Panc1 (cell line): ENCODE measurements around the gene SLC25A15. TPM values are rescaled to one million over a fixed set of nuclear protein-coding genes. Genes with fewer than 3 reads are reported as not detected.

ENCODE experiments used
- ATAC-seq: fragments of 200-7000 bp; cut with Tn5 transposase; 2 replicates; pipeline ENCODE4 v1.9.1; 2020; ENCODE audit warnings: mild to moderate bottlenecking, moderate library complexity
- BruUV-seq: library from RNA; stranded (reverse); fragments of 400-500 nt; replicated peaks from 2 replicates; lab custom pipeline; 2021; lab: Mats Ljungman, UMichigan
- CTCF ChIA-PET: fragments of 300-600 bp; sonication (Branson Sonifier 250); formaldehyde crosslinking; loops from one replicate; lab custom pipeline; 2022; ENCODE audit warnings: antibody characterized with exemption; lab: Charles Lee
- POLR2A ChIA-PET: fragments of 300-600 bp; sonication (Branson Sonifier 250); formaldehyde crosslinking; loops from one replicate; lab custom pipeline; 2022; ENCODE audit warnings: antibody characterized with exemption; lab: Charles Lee
- DNase-seq: peaks from one replicate; pipeline ENCODE4 v3.0.0-alpha.2; 2010; ENCODE audit warnings: low read depth, low spot score
- H3K27ac ChIP-seq: 2 replicates; pipeline ENCODE4 v1.5.1; 2011; ENCODE audit warnings: mild to moderate bottlenecking, low read length, inconsistent platforms
- H3K27me3 ChIP-seq: fragments of 200-500 bp; sonication (Bioruptor generic); 2 replicates; pipeline ENCODE4 v1.6.0; 2014; ENCODE audit warnings: low read length, inconsistent platforms; ENCODE audit not compliant: control insufficient read depth, insufficient read depth
- H3K36me3 ChIP-seq: fragments of 200-500 bp; sonication (Bioruptor generic); 2 replicates; pipeline ENCODE4 v1.5.1; 2014; ENCODE audit warnings: inconsistent platforms, mild to moderate bottlenecking, low read length, moderate library complexity; ENCODE audit not compliant: control insufficient read depth, insufficient read depth
- H3K4me1 ChIP-seq: 2 replicates; pipeline ENCODE4 v1.5.1; 2011; ENCODE audit warnings: inconsistent platforms, mild to moderate bottlenecking, low read length, moderate library complexity; ENCODE audit not compliant: control insufficient read depth, insufficient read depth
- H3K4me3 ChIP-seq, 2 experiments: 2 replicates each; pipeline ENCODE4 v1.5.1; 2011 to 2012; ENCODE audit warnings: low read depth in 2 of 2, low read length in 2 of 2, mild to moderate bottlenecking in 2 of 2, inconsistent platforms in 1 of 2, moderate library complexity in 1 of 2
- H3K9me3 ChIP-seq: fragments of 200-500 bp; sonication (Bioruptor generic); 2 replicates; pipeline ENCODE4 v1.5.1; 2014; ENCODE audit warnings: low read depth, mild to moderate bottlenecking, inconsistent platforms, low read length, moderate library complexity; ENCODE audit not compliant: control insufficient read depth, insufficient read depth
- POLR2AphosphoS5 ChIP-seq: IDR thresholded peaks from 2 replicates; pipeline ENCODE4 v1.6.1; 2012; ENCODE audit warnings: mild to moderate bottlenecking, low read depth, low read length, moderate library complexity
- REST ChIP-seq, 2 experiments: IDR thresholded peaks; 2 replicates each; pipeline ENCODE4 v1.6.1; 2011 to 2012; ENCODE audit warnings: low read depth in 2 of 2, control low read depth in 1 of 2, low read length in 1 of 2, mild to moderate bottlenecking in 1 of 2, moderate library complexity in 1 of 2; ENCODE audit not compliant: insufficient read depth in 1 of 2
- SIN3A ChIP-seq: IDR thresholded peaks from 2 replicates; pipeline ENCODE4 v1.6.1; 2012; ENCODE audit warnings: low read depth, mild to moderate bottlenecking, low read length, moderate library complexity, borderline replicate concordance; ENCODE audit not compliant: insufficient read depth
- TCF7L2 ChIP-seq: IDR thresholded peaks from 2 replicates; pipeline ENCODE4 v1.6.1; 2011; ENCODE audit warnings: mild to moderate bottlenecking, low read depth, low read length, inconsistent platforms
- in situ Hi-C: cut with HindIII; loops from 2 replicates; pipeline ENCODE4 v1.10.0; 2016; ENCODE audit warnings: low sequenced_read_pairs, low pct_unique_long_range_greater_than_20kb
- intact Hi-C: fragments of 100-400 bp; cut with micrococcal nuclease; formaldehyde crosslinking; loops from one replicate; pipeline ENCODE4 v1.10.0; 2022; ENCODE audit not compliant: unreplicated experiment
- total RNA-seq: library from RNA; stranded (reverse); gene quantifications from one replicate; pipeline ENCODE4 v1.2.1, GENCODE V29; 2021; ENCODE audit not compliant: unreplicated experiment
- TF ChIP-seq, protein P1 (sequence below): fragments of 450-650 bp; IDR thresholded peaks from 2 replicates; pipeline ENCODE4 v1.5.1; 2017; ENCODE audit warnings: mild to moderate bottlenecking

The SLC25A15 gene
- total RNA-seq, 1 experiment from 2014 or later = 16.4 TPM

DNA sequence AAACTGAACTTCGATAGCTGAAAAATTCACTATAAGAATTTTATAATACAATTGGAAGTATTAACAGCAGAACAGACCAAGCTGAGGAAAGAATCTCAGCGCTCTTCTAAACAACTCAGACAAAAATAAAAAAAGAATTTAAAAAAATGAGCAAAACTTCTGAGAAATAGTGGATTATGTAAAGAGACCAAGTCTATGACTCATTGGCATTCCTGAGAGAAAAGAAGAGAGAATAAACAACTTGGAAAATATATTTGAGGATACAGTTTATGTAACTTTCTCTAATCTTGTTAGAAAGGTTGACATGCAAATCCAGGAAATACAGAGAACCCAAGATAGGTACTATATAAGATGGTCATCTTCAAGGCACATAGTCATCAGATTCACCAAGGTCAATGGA is 25.4 kb downstream of the SLC25A15 start:
- no peaks in the 10 kb centered on the region for H3K36me3 ChIP-seq
- TF ChIP-seq, protein P1, sequence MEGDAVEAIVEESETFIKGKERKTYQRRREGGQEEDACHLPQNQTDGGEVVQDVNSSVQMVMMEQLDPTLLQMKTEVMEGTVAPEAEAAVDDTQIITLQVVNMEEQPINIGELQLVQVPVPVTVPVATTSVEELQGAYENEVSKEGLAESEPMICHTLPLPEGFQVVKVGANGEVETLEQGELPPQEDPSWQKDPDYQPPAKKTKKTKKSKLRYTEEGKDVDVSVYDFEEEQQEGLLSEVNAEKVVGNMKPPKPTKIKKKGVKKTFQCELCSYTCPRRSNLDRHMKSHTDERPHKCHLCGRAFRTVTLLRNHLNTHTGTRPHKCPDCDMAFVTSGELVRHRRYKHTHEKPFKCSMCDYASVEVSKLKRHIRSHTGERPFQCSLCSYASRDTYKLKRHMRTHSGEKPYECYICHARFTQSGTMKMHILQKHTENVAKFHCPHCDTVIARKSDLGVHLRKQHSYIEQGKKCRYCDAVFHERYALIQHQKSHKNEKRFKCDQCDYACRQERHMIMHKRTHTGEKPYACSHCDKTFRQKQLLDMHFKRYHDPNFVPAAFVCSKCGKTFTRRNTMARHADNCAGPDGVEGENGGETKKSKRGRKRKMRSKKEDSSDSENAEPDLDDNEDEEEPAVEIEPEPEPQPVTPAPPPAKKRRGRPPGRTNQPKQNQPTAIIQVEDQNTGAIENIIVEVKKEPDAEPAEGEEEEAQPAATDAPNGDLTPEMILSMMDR = no peak
- TF ChIP-seq TCF7L2 (no peak), SIN3A (no peak), REST (IDR thresholded peaks at IDR 0.05; ENCODE audit: insufficient read depth in 1 of 2, low read depth in 2 of 2, low read length in 1 of 2) (no peak), POLR2AphosphoS5 (no peak)
- in situ Hi-C loops = no loop called here
- ATAC-seq = no peak
- no peaks in the 10 kb centered on the region for H3K27me3 ChIP-seq
- ChIA-PET POLR2A (no interaction called here), CTCF (no interaction called here)
- H3K4me3 ChIP-seq = no peak overlapping the region
- DNase-seq = no peak
- no peaks in the 10 kb centered on the region for H3K9me3 ChIP-seq
- intact Hi-C loops = no loop called here
- BruUV-seq = no TSS peak
- no peaks in the 10 kb centered on the region for H3K4me1 ChIP-seq
- no peak overlapping the region for H3K27ac ChIP-seq

- DNase-seq (no peak), ATAC-seq (no peak)
- Histone ChIP-seq H3K4me3 (no peak overlapping the region), H3K9me3 (no peaks in the 10 kb centered on the region), H3K27me3 (no peaks in the 10 kb centered on the region), H3K36me3 (no peaks in the 10 kb centered on the region), H3K27ac (no peak overlapping the region), H3K4me1 (no peaks in the 10 kb centered on the region)
- POLR2A ChIA-PET = no interaction called here
- no peak for TF ChIP-seq POLR2AphosphoS5
- TF ChIP-seq SIN3A = no peak
- no peak for TF ChIP-seq TCF7L2
- TF ChIP-seq, protein P1 = no peak
- TF ChIP-seq REST (IDR thresholded peaks at IDR 0.05; ENCODE audit: insufficient read depth in 1 of 2, low read depth in 2 of 2, low read length in 1 of 2) = no peak
- intact Hi-C loops (no loop called here), in situ Hi-C loops (no loop called here)
- no TSS peak for BruUV-seq
- CTCF ChIA-PET = no interaction called here
These were observed 29.5 kb downstream of the SLC25A15 start for GRCh38 chr13:40818926-40819325.
